ENCODE measurements around the gene PAM16.

PAM16 gene

DNA sequence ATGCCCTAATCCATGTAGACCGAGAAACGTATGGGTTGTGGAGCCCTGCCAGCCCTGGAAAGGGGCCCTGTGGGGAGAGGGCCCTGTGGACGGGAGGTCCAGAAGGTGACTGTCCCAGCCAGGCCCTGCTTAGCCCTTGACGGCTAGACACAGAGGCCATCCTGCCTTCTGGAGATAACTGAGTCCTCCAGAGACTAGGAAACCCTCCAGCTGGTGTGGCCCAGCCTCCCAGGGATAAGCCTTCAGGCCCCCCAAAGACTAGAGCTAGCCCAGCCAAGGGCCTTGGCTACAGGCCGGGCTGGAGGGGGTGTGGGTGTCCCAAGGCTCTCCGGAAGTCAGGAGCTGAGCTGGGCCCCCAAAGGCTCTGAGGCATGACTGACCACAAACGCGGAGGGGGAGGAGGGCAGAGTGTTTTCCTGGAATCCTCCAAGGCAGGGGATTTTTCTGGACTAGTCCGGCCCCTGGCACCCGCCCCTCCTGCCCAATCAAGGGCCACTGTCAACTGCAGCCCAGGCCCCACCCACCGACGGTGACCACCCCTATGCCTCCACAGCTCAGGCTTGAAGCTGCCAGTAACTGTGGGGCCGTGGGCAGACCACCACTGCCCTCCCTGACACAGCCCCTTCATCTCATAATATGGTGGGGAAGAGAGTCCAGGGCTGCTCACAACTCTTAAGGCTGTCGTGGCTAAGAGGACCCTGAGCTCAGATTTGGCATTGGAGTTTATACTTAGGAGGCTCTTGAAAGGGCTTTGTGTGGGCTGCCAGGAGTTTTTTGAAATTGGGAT is 19.6 kb upstream of the PAM16 start:
- no peak for DNase-seq

- no peak for DNase-seq
Observed at GRCh38 chr16:4370151-4370550, 19.0 kb upstream of the PAM16 start.

DNA sequence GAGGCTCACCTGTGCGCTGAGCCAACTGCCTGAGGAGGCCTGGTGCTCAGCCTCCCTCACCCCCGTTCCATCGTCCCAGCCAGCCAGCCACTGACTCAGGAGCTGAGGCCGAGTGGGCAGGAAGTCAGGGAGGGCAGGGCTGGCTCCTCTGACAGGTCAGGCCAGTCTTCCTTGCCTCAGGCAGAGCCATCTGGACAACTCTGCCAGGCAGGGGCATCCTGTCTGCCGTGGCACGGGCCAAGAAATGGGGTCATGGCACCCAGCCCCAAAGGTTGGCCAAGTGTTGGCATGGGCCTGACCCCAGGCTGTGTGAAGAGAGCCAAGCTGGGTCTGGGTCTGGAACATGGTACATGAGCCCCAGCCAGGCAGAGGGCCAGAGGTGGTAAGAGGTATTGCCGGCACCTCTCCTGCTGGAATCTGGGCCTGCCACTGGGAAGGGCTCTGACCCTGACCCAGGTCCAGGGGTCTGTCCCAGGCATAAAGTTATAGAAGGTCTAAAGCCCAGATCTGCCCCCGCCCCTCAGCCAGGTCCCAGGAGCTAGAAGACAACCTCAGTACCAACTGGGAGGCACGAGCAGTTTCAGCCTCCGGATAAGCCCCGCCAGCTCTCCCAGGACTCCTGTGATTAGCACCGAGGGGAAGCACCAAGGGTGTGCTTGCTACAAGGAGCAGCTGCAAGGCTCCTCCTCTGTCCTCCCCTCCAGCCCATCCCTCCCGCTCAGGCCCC is 18.0 kb upstream of the PAM16 start:
- no peak for DNase-seq

DNA sequence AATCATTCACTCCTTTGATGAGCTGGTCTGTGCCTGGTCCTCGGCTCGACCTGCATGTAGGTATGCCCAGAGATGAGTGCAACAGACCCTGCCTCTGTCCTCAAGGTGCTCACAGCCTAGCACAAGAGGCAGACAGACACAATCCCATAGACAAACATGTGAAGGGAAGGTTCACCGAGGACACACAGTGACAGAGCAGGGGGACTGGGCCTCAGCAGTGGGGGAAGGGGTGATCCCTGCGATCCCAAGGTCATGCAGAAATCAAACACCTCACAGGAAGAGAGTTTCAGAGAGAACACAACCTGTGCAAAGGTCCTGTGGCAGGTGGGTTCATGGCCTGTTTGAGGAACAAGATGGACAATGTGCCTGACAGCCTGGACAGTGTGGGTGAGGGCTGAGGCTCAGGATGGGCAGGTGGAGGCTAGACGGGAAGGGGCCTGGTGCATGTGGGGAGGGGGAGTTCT is 16.3 kb upstream of the PAM16 start:
- no peak for DNase-seq

GRCh38 chr16:4366016-4366415 is 14.9 kb upstream of the PAM16 start:
- DNase-seq, result no peak

- DNase-seq, result no peak
Observed at GRCh38 chr16:4365615-4366014, 14.5 kb upstream of the PAM16 start.

DNA sequence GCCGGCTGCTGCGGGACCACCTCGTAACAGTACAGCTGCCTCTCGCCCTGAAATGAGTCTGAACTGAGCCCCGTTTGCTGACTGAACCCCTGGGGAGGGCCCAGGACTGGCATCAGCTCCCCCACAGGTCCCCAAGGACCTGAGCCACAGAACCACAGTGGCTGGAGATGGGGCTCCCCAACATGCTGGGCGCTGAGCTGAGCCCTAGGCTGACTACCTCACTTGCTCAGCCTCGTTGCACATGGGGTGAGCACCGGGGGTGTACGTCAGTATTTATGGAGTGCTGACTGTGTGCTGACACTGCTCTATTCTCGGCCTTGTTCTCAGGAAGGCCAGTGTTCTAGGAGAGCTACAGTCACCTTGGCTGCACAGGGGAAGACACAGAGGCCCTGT is 13.9 kb upstream of the PAM16 start:
- peak in 1 of 2 donors; percentile 65 for DNase-seq

- DNase-seq, result peak in 1 of 2 donors; percentile 34
Observed at GRCh38 chr16:4364196-4365013, 13.3 kb upstream of the PAM16 start.

DNA sequence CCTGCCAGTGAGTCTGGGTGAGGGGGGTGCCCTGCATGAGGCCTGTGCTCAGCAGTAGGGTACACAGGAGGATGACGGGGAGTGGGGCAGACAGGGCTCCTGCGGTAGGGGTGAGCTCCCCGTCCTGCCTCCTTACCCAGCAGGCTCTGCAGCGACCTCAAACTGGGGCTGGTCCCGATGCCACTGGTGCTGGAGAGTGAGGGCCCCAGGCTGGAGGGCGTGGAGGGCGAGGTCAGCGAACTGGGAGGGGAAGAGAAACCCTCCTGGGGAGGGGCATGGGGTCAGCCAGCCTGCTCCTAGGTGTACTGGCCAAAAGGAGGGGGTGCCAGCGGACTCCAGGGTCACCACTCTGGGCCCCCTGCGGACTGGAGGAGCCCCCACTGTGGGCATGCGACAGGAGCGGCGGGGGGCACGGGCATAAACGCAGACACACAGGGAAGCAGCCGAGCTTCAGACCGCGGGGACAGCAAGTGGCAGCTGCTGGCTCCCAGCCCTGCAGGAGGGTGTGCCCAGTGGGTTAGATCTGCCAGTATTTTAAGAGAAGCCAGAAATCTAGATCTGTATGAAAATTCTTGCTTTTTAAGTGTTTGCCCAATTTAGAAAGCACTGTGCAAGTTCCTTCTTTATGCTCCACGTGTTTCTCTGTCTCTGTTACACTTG is 11.5 kb upstream of the PAM16 start:
- no peak for DNase-seq

DNA sequence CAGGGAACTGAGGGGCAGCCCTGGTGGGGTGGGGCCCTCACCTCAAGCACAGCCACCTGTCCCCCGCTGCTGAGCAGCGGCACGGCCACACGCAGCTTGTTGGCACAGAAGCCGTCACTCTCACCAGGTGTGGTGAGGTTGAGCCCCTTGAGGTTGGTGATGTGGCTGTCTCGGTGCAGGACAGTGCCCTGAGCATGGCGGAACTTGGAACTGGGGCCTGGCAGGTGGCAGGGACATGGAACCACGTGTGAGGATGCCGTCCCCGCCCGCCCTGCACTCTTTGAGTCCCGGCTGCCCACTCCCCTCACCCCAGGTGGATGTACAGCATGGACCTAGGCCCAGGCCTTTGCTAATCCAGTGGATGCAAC is 10.8 kb upstream of the PAM16 start:
- no peak for DNase-seq

- no peak for DNase-seq
Observed at GRCh38 chr16:4361033-4361943, 10.2 kb upstream of the PAM16 start.

DNA sequence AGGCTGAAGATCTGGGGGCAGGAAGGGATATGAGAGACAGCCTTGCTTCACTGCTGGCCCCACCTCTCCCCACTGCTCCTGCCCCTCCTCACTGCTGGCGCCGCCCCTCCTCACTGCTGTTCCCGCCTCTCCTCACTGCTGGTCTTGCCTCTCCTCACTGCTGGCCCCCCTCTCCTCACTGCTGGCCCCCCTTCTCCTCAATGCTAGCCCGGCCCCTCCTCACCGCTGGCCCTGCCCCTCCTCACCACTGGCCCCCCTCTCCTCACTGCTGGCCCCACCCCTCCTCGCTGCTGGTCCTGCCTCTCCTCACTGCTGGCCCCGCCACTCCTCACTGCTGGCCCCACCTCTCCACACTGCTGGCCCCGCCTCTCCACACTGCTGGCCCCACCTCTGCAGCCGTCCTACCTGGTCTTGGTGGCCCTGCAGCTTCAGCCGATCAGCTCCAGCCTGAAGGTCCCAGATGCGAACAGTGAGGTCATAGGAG is 9.5 kb upstream of the PAM16 start:
- no peak for DNase-seq

GRCh38 chr16:4359914-4360313 is 8.8 kb upstream of the PAM16 start:
- DNase-seq, result no peak

- DNase-seq, result peak; percentile 54 to 65
Observed at GRCh38 chr16:4358831-4359561, 7.9 kb upstream of the PAM16 start.

DNA sequence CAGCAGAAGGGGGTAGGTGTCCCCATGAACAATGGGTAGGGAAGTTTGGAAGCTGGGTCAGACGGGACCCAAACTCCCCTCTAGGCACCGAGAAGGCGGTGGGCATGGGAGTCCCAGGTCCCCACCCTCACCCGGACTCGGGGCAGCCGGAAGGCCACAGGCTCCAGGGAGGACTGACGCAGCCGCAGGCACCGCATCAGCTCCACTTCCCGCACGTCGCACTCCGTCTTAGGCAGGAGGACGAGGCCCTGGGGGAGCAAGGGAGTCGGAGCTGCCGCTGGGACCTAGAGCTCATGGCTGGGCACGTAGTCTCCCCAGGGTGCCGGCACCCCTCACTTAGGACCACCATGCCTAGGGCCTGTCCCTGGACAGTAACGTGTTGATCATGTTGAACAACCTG is 7.1 kb upstream of the PAM16 start:
- no peak for DNase-seq

- no peak for DNase-seq
Observed at GRCh38 chr16:4356820-4357219, 5.7 kb upstream of the PAM16 start.

GRCh38 chr16:4354512-4355409 is 3.6 kb upstream of the PAM16 start:
- no peak for DNase-seq

DNA sequence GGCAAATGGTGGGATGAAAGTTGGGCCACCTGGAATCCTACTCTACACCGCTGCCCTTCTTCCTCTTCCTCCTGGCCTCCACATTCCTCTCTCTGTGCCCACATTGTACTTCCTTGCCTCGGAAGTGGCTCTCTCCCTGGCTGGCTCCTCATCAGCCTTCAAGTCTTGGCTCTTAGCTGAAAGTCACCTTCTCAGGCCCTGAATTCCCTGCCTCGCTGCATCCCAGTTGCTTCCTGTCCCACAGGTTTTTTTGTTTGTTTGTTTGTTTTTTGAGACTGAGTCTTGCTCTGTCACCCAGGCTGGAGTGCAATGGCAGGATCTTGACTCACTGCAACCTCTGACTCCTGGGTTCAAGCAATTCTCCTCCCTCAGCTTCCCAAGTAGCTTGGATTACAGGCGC is 2.6 kb upstream of the PAM16 start:
- no peak for DNase-seq

DNA sequence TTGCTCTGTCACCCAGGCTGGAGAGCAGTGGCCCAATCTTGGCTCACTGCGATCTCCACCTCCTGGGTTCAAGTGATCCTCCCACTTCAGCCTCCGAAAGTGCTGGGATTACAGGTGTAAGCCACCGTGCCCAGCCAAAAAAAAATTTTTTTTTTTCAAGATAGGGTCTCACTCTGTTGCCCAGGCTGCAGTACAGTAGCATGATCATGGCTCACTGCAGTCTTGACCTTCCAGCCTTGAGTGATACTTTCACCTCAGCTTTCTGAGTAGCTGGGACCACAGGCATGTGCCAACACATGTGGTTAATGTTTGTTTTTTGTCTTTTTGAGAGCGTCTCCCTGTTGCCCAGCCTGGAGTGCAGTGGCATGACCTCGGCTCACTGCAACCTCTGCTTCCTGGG is 1.7 kb upstream of the PAM16 start:
- DNase-seq, result no peak

GRCh38 chr16:4351880-4352279 is 759 bp upstream of the PAM16 start:
- DNase-seq, result no peak
